ENCODE data around the gene MPP2.

The MPP2 gene

GRCh38 chr17:43924558-43924957 lies 17.2 kb upstream of the MPP2 start:
- Histone ChIP-seq H3K9ac (no peak overlapping the region), H3K27ac (no peak overlapping the region), H4K20me1 (no peaks in the 10 kb centered on the region), H3K4me1 (peaks cover 0 to 17% (median 4%) of the 10 kb centered on the region in 10 experiments; a peak in 11 of 20 replicates), H3K36me3 (no peaks in the 10 kb centered on the region), H3K4me2 (no peak overlapping the region), H3K9me3 (replicated peaks in 1 of 11) (peaks cover 0 to 11% (median 7%) of the 10 kb centered on the region in 11 experiments; a peak in 5 of 22 replicates), H3K4me3 (no peak overlapping the region), H3K27me3 (peaks cover 46 to 62% (median 52%) of the 10 kb centered on the region in 11 experiments)
- TF ChIP-seq Cebpa-rat (IDR thresholded peaks at IDR 0.05) = no peak

- Histone ChIP-seq H3K9ac (no peak overlapping the region), H3K27ac (no peak overlapping the region), H3K4me2 (no peak overlapping the region), H3K9me3 (replicated peaks in 1 of 11) (peaks cover 0 to 2% (median 0%) of the 10 kb centered on the region in 11 experiments; a peak in 1 of 22 replicates), H3K27me3 (peaks cover 12 to 23% (median 13%) of the 10 kb centered on the region in 11 experiments), H3K36me3 (no peaks in the 10 kb centered on the region), H3K4me3 (no peak overlapping the region), H4K20me1 (no peaks in the 10 kb centered on the region), H3K4me1 (peaks cover 10 to 33% (median 26%) of the 10 kb centered on the region in 10 experiments; a peak in 19 of 20 replicates)
- no peak for TF ChIP-seq Cebpa-rat (IDR thresholded peaks at IDR 0.05)
These were observed 13.3 kb upstream of the MPP2 start for GRCh38 chr17:43920500-43921095.

- no peaks in the 10 kb centered on the region for H4K20me1 ChIP-seq
- H3K9me3 ChIP-seq (replicated peaks in 1 of 11) = no peaks in the 10 kb centered on the region
- peak overlapping the region in 7 of 11 experiments; percentile 56 to 75 (median 70); a peak in 10 of 22 replicates for H3K9ac ChIP-seq
- peaks cover 10 to 50% (median 29%) of the 10 kb centered on the region in 10 experiments; a peak in 19 of 20 replicates for H3K4me1 ChIP-seq
- H3K4me3 ChIP-seq = peak overlapping the region; percentile 49 to 70 (median 56); a peak in 17 of 20 replicates
- no peaks in the 10 kb centered on the region for H3K27me3 ChIP-seq
- peak overlapping the region in 2 of 11 experiments; percentile 29 to 60; a peak in 5 of 22 replicates for H3K27ac ChIP-seq
- TF ChIP-seq Cebpa-rat (IDR thresholded peaks at IDR 0.05) = no peak
- H3K36me3 ChIP-seq = no peaks in the 10 kb centered on the region
- H3K4me2 ChIP-seq = peak overlapping the region; percentile 75 to 99 (median 88)
These were observed 10.7 kb upstream of the MPP2 start for GRCh38 chr17:43918026-43918389.

DNA sequence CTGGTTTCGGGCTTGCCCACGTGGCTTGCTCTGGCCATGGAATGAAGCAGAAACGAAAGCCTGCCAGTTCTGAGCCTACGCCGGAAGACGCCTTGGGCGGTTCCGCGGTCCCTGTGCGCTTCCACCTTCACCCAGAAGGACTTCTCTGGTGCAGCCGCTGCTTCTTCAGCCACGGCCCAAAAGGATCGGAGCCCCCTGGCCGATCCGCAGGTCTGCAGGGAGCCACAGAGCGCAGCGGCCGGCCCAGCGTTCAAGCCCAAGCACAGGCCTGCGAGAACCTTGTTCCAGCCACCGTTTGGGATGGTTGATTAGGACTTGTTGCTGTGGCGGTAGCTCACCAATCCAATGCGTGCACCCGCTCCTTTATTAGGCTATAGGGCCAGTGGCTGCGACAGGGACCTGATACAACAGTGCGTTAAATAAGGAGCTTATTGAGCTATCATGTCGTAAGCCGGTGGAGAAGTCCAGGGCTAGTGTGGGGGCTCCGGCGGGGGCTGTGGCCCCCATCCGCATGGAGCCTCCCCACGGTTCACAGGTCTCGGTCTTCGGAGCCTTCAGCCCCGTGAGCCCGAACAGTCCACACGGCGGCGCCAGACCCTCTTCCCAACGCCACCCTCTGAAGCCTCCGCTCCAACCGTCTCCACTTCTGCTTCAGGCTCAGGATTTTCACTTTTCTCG lies 10.2 kb upstream of the MPP2 start:
- peak overlapping the region; percentile 75 to 99 (median 88) for H3K4me2 ChIP-seq

GRCh38 chr17:43917016-43917347 lies 9.6 kb upstream of the MPP2 start:
- Histone ChIP-seq H3K27me3 (no peaks in the 10 kb centered on the region), H3K9ac (peak overlapping the region; percentile 56 to 75 (median 68); a peak in 19 of 22 replicates), H3K36me3 (no peaks in the 10 kb centered on the region), H4K20me1 (0 out of 22 replicates have a peak, but pooled peaks cover 0 to 3% (median 0%) of the 10 kb centered on the region in 11 experiments), H3K9me3 (replicated peaks in 1 of 11) (no peaks in the 10 kb centered on the region), H3K4me2 (peak overlapping the region; percentile 75 to 99 (median 88)), H3K4me1 (peaks cover 10 to 60% (median 39%) of the 10 kb centered on the region in 10 experiments; a peak in 19 of 20 replicates), H3K4me3 (peak overlapping the region; percentile 49 to 70 (median 56)), H3K27ac (peak overlapping the region in 9 of 11 experiments; percentile 44 to 67 (median 58); a peak in 14 of 22 replicates)
- no peak for TF ChIP-seq Cebpa-rat (IDR thresholded peaks at IDR 0.05)

More for the DNA sequence above, 10.2 kb upstream of the MPP2 start:
- peaks cover 10 to 55% (median 34%) of the 10 kb centered on the region in 10 experiments; a peak in 19 of 20 replicates for H3K4me1 ChIP-seq
- no peaks in the 10 kb centered on the region for H3K36me3 ChIP-seq
- peak overlapping the region; percentile 56 to 75 (median 68) for H3K9ac ChIP-seq
- H3K27ac ChIP-seq = peak overlapping the region in 9 of 11 experiments; percentile 44 to 67 (median 58); a peak in 17 of 22 replicates
- peak overlapping the region; percentile 49 to 70 (median 56) for H3K4me3 ChIP-seq
- TF ChIP-seq Cebpa-rat (IDR thresholded peaks at IDR 0.05) = no peak
- H3K9me3 ChIP-seq (replicated peaks in 1 of 11) = no peaks in the 10 kb centered on the region
- H3K27me3 ChIP-seq = no peaks in the 10 kb centered on the region
- no peaks in the 10 kb centered on the region for H4K20me1 ChIP-seq

DNA sequence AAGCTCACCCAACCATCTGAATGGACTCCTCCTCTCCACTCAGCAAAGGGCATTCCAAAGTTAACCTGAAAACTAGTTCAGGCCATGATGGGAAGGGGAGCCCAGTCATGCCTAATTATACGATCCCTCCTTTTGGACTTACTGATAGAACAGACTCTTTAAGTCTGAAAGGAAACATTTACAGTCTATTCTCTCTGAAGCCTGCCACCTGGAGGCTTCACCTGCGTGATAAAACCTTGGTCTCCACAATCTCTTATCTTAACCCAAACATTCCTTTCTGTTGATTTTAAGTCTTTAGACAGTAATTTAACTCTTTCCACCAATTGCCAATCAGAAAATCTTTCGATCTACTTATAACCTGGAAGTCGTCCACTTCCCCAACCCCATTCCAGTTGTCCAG lies 9.0 kb upstream of the MPP2 start:
- peaks cover 10 to 65% (median 43%) of the 10 kb centered on the region in 10 experiments; a peak in 19 of 20 replicates for H3K4me1 ChIP-seq
- no peaks in the 10 kb centered on the region for H3K27me3 ChIP-seq
- peak overlapping the region in 10 of 11 experiments; percentile 75 to 94 (median 88); a peak in 21 of 22 replicates for H3K4me2 ChIP-seq
- TF ChIP-seq Cebpa-rat (IDR thresholded peaks at IDR 0.05) = no peak
- no peak overlapping the region for H3K9ac ChIP-seq
- no peak overlapping the region for H3K27ac ChIP-seq
- no peaks in the 10 kb centered on the region for H3K36me3 ChIP-seq
- H3K4me3 ChIP-seq = peak overlapping the region in 4 of 10 experiments; percentile 49 to 61 (median 58); a peak in 4 of 20 replicates
- 0 out of 22 replicates have a peak, but pooled peaks cover 0 to 9% (median 0%) of the 10 kb centered on the region in 11 experiments for H4K20me1 ChIP-seq
- no peaks in the 10 kb centered on the region for H3K9me3 ChIP-seq (replicated peaks in 1 of 11)

- Histone ChIP-seq H3K9ac (no peak overlapping the region), H3K4me2 (peak overlapping the region in 7 of 11 experiments; percentile 75 to 94 (median 88); a peak in 9 of 22 replicates), H3K9me3 (replicated peaks in 1 of 11) (no peaks in the 10 kb centered on the region), H3K27ac (no peak overlapping the region), H3K4me3 (no peak overlapping the region), H3K27me3 (no peaks in the 10 kb centered on the region), H3K4me1 (peaks cover 10 to 65% (median 43%) of the 10 kb centered on the region in 10 experiments; a peak in 19 of 20 replicates), H4K20me1 (0 out of 22 replicates have a peak, but pooled peaks cover 0 to 10% (median 0%) of the 10 kb centered on the region in 11 experiments), H3K36me3 (no peaks in the 10 kb centered on the region)
- no peak for TF ChIP-seq Cebpa-rat (IDR thresholded peaks at IDR 0.05)
These were observed 8.2 kb upstream of the MPP2 start for GRCh38 chr17:43915559-43915958.

- Histone ChIP-seq H3K4me1 (peaks cover 10 to 65% (median 43%) of the 10 kb centered on the region in 10 experiments; a peak in 19 of 20 replicates), H3K36me3 (no peaks in the 10 kb centered on the region), H3K27ac (no peak overlapping the region), H3K27me3 (no peaks in the 10 kb centered on the region), H3K9me3 (replicated peaks in 1 of 11) (no peaks in the 10 kb centered on the region), H3K4me2 (no peak overlapping the region), H3K9ac (no peak overlapping the region), H3K4me3 (no peak overlapping the region), H4K20me1 (peaks cover 0 to 10% (median 0%) of the 10 kb centered on the region in 11 experiments; a peak in 2 of 22 replicates)
- TF ChIP-seq Cebpa-rat (IDR thresholded peaks at IDR 0.05) = no peak
These were observed 7.1 kb upstream of the MPP2 start for GRCh38 chr17:43914451-43914850.

DNA sequence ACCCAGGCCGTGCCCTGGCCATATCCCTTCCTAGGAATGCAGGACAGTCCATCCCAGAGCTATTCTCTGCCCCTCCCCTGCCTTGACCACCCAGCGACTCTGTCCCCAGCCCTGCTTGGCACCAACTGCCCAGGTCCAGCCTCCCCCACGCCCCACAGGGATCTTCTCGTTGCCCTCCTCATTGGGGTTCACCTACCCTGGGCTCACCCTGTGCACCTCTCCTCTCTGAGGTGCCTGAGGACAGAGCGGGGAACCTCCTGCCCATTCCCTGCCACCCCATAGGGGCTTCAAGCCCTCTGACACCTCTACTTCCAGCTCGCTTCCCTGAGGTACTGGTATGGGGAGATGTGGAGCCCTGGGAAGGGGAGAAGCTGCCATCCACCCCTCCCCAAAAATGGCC lies 6.2 kb upstream of the MPP2 start:
- peak overlapping the region in 4 of 11 experiments; percentile 51 to 57 (median 54); a peak in 5 of 22 replicates for H3K4me2 ChIP-seq

More for the DNA sequence above, 6.2 kb upstream of the MPP2 start:
- Histone ChIP-seq H3K27ac (no peak overlapping the region), H3K9ac (no peak overlapping the region), H3K36me3 (no peaks in the 10 kb centered on the region), H3K9me3 (replicated peaks in 1 of 11) (no peaks in the 10 kb centered on the region), H3K4me1 (peaks cover 10 to 66% (median 43%) of the 10 kb centered on the region in 10 experiments; a peak in 19 of 20 replicates), H3K4me3 (no peak overlapping the region), H4K20me1 (peaks cover 0 to 10% (median 0%) of the 10 kb centered on the region in 11 experiments; a peak in 2 of 22 replicates), H3K27me3 (peaks cover 0 to 4% (median 1%) of the 10 kb centered on the region in 11 experiments; a peak in 10 of 22 replicates)
- no peak for TF ChIP-seq Cebpa-rat (IDR thresholded peaks at IDR 0.05)

Data from BLaER1 treated with 17β-estradiol and CSF1 and Interleukin-3, amounts not matched to agents 10 nM and 100 nM (cell line).